IMR-90 (cell line): ENCODE results near the gene PRKAR1B. TPM values are rescaled to one million over a fixed set of nuclear protein-coding genes. Genes with fewer than 3 reads are reported as not detected.

Experiments
- ATAC-seq: fragments of 200-7000 bp; cut with Tn5 transposase; 2 replicates; pipeline ENCODE4 v1.9.1; 2020; ENCODE audit warnings: low read depth, mild to moderate bottlenecking, moderate library complexity
- BruUV-seq: library from RNA; stranded (reverse); fragments of 400-500 nt; replicated peaks from 2 replicates; lab custom pipeline; 2021; lab: Mats Ljungman, UMichigan
- CTCF ChIA-PET: fragments of 300-600 bp; formaldehyde crosslinking; extraction: SDS; loops from one replicate; lab custom pipeline; 2021; ENCODE audit warnings: antibody characterized with exemption; lab: Yijun Ruan, JAX
- POLR2A ChIA-PET: fragments of 300-600 bp; sonication (Branson Sonifier 250); formaldehyde crosslinking; loops from one replicate; lab custom pipeline; 2022; ENCODE audit warnings: antibody characterized with exemption; ENCODE audit not compliant: unreplicated experiment; lab: Charles Lee
- DNase-seq: peaks from one replicate; pipeline ENCODE4 v3.0.0; 2013
- H2AFZ ChIP-seq: replicated peaks from 2 replicates; pipeline ENCODE3; 2013; ENCODE audit warnings: low read length, mild to moderate bottlenecking; ENCODE audit not compliant: poor library complexity
- H2AK5ac ChIP-seq: 2 replicates; pipeline ENCODE4 v1.6.1; 2013; ENCODE audit warnings: low read depth, low read length, inconsistent platforms
- H2AK9ac ChIP-seq: replicated peaks from 2 replicates; pipeline ENCODE3; 2013; ENCODE audit warnings: mild to moderate bottlenecking, low read depth, low read length, moderate library complexity; ENCODE audit not compliant: poor library complexity
- H2BK120ac ChIP-seq: 2 replicates; pipeline ENCODE4 v1.6.1; 2013; ENCODE audit warnings: low read depth, low read length, inconsistent platforms
- H2BK15ac ChIP-seq: 3 replicates; pipeline ENCODE4 v1.6.1; 2013; ENCODE audit warnings: low read depth, low read length, inconsistent platforms
- H2BK20ac ChIP-seq: 2 replicates; pipeline ENCODE4 v1.6.1; 2013; ENCODE audit warnings: low read depth, mild to moderate bottlenecking, inconsistent platforms, low read length, moderate library complexity
- H2BK5ac ChIP-seq: 2 replicates; pipeline ENCODE4 v1.6.1; 2013; ENCODE audit warnings: mild to moderate bottlenecking, low read depth, low read length, inconsistent platforms; ENCODE audit not compliant: poor library complexity, severe bottlenecking
- H3K14ac ChIP-seq: replicated peaks from 2 replicates; pipeline ENCODE4 v1.6.1; 2013; ENCODE audit warnings: low read depth, low read length, inconsistent platforms
- H3K18ac ChIP-seq: 2 replicates; pipeline ENCODE4 v1.6.1; 2013; ENCODE audit warnings: low read depth, low read length, control low read depth
- H3K23ac ChIP-seq: 2 replicates; pipeline ENCODE4 v1.6.1; 2013; ENCODE audit warnings: low read depth, low read length, inconsistent platforms
- H3K27ac ChIP-seq: 2 replicates; pipeline ENCODE4 v1.5.1; 2013; ENCODE audit warnings: mild to moderate bottlenecking, control low read depth, low read length; ENCODE audit not compliant: insufficient read depth
- H3K27me3 ChIP-seq: 2 replicates; pipeline ENCODE4 v1.6.1; 2013; ENCODE audit warnings: low read length; ENCODE audit not compliant: control insufficient read depth, insufficient read depth
- H3K36me3 ChIP-seq: 2 replicates; pipeline ENCODE4 v1.6.1; 2013; ENCODE audit warnings: low read length, mixed read lengths; ENCODE audit not compliant: control insufficient read depth, insufficient read depth
- H3K4ac ChIP-seq: 2 replicates; pipeline ENCODE4 v1.6.1; 2013; ENCODE audit warnings: low read depth, low read length, inconsistent platforms
- H3K4me1 ChIP-seq: 2 replicates; pipeline ENCODE4 v1.6.1; 2013; ENCODE audit warnings: low read length, mixed read lengths; ENCODE audit not compliant: control insufficient read depth, insufficient read depth
- H3K4me2 ChIP-seq: 2 replicates; pipeline ENCODE4 v1.6.1; 2013; ENCODE audit warnings: low read depth, mild to moderate bottlenecking, control low read depth, low read length, moderate library complexity
- H3K4me3 ChIP-seq: 2 replicates; pipeline ENCODE4 v1.5.1; 2013; ENCODE audit warnings: low read depth, mild to moderate bottlenecking, control low read depth, low read length, moderate library complexity; ENCODE audit not compliant: insufficient read depth
- H3K56ac ChIP-seq: 2 replicates; pipeline ENCODE4 v1.6.1; 2013; ENCODE audit warnings: low read length, inconsistent platforms; ENCODE audit not compliant: insufficient read depth; ENCODE audit errors: extremely low read depth
- H3K79me1 ChIP-seq, 2 experiments: 2 replicates each; pipeline ENCODE4 v1.6.1; 2013; ENCODE audit warnings: low read length in 2 of 2, inconsistent platforms in 1 of 2, low read depth in 1 of 2
- H3K9ac ChIP-seq: 2 replicates; pipeline ENCODE4 v1.6.1; 2013; ENCODE audit warnings: low read depth, low read length, control low read depth
- H3K9me1 ChIP-seq: 2 replicates; pipeline ENCODE4 v1.6.1; 2013; ENCODE audit warnings: low read length, inconsistent platforms; ENCODE audit not compliant: insufficient read depth
- H3K9me3 ChIP-seq: 2 replicates; pipeline ENCODE4 v1.6.1; 2013; ENCODE audit warnings: low read length; ENCODE audit not compliant: control insufficient read depth, insufficient read depth
- H4K20me1 ChIP-seq: 2 replicates; pipeline ENCODE4 v1.6.1; 2013; ENCODE audit warnings: low read length, inconsistent platforms; ENCODE audit not compliant: insufficient read depth
- H4K5ac ChIP-seq: 2 replicates; pipeline ENCODE4 v1.6.1; 2013; ENCODE audit warnings: mild to moderate bottlenecking, low read depth, low read length, control low read depth
- H4K8ac ChIP-seq, 2 experiments: 2 replicates each; pipeline ENCODE4 v1.6.1; 2013; ENCODE audit warnings: low read depth in 2 of 2, low read length in 2 of 2, control low read depth in 1 of 2, inconsistent platforms in 1 of 2
- H4K91ac ChIP-seq: 2 replicates; pipeline ENCODE4 v1.6.1; 2013; ENCODE audit warnings: low read depth, low read length, inconsistent platforms; ENCODE audit not compliant: insufficient read depth
- MAFK ChIP-seq: IDR thresholded peaks from 2 replicates; pipeline ENCODE4 v1.6.1; 2012; ENCODE audit warnings: low read depth, low read length, improper control_type of control experiment
- RAD21 ChIP-seq: IDR thresholded peaks from 2 replicates; pipeline ENCODE4 v1.6.1; 2012; ENCODE audit warnings: low read length, improper control_type of control experiment
- RCOR1 ChIP-seq: IDR thresholded peaks from 2 replicates; pipeline ENCODE4 v1.6.1; 2012; ENCODE audit warnings: mild to moderate bottlenecking, low read length, improper control_type of control experiment; ENCODE audit not compliant: insufficient replicate concordance
- WGBS, 2 experiments: methylation state at CpG; one replicate each; pipeline versions ENCODE4 v1.1.5 to v1.1.7; 2013; ENCODE audit warnings: missing lambda C conversion rate in 2 of 2; ENCODE audit not compliant: insufficient read length in 1 of 2; ENCODE audit errors: extremely low coverage in 2 of 2; 5-methylcytosine and 5-hydroxymethylcytosine counted together
- dilution Hi-C: fragments of 300-500 bp; cut with HindIII; formaldehyde crosslinking; loops from one replicate; pipeline ENCODE4 v1.14.3; 2018; ENCODE audit warnings: low sequenced_read_pairs; ENCODE audit not compliant: unreplicated experiment
- in situ Hi-C: fragments of 300-500 bp; cut with MboI; formaldehyde crosslinking; loops from 3 replicates; pipeline ENCODE4 v1.14.3; 2019; ENCODE audit warnings: low sequenced_read_pairs, inconsistent platforms, mixed read lengths
- intact Hi-C: fragments of 100-400 bp; cut with micrococcal nuclease; formaldehyde crosslinking; loops from 2 replicates; pipeline ENCODE4 v1.10.0; 2022
- polyA plus RNA-seq, 3 experiments: library from polyadenylated mRNA; depleted of rRNA; stranded (reverse); fragments of >200 nt; gene quantifications; 2 replicates each; pipeline ENCODE4 v1.2.3, GENCODE V29; 2012; ENCODE audit warnings: low replicate concordance in 1 of 3
- total RNA-seq: library from RNA; depleted of rRNA; stranded (reverse); fragments of >200 nt; gene quantifications from 2 replicates; pipeline ENCODE4 v1.2.3, GENCODE V29; 2012

Gene PRKAR1B
- total and polyA plus RNA-seq, 2 of the 4 experiments (the other 2 are of a cell fraction): 15.2 to 20.2 TPM

DNA sequence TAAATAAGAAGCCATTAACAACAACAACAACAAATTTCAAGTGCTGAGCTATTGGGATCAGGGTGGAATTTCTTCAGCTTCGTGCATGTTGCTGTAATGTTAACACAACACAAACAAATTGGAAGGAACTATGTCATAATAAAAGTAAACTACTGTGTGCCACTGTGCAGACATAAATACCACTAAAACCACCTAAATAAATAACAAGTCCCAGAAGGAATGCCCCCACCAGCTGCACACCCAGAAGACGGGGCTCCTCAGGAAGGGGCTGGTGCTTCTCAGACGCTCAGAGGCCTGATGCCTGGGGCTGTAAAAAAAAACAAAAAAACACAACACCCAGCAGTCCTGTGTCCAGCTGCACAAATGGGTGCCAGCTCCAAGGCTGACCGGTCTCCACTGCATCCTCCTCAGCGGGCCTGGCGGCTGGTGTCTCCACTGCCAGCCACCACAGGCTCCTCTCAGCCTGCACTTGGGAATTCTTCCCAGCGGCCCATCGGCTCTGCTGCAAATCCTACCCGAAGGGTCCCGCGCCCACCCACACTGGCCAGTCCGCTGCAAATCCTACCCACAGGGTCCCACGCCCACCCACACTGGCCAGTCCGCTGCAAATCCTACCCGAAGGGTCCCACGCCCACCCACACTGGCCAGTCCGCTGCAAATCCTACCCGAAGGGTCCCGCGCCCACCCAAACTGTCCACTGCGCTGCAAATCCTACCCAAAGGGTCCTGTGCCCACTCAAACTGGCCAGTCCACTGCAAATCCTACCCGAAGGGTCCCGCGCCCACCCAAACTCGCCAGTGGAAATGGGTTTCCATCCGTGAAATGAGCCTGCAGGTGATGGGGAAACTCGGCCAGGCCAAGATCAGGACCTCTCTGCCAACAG, 36.4 kb downstream of the PRKAR1B start:
- Histone ChIP-seq H2AFZ (no peak overlapping the region), H2BK5ac (no peak overlapping the region), H4K20me1 (no peaks in the 10 kb centered on the region), H4K5ac (no peak overlapping the region), H3K27me3 (no peaks in the 10 kb centered on the region), H3K4ac (no peak overlapping the region), H3K4me2 (no peak overlapping the region), H4K91ac (no peak overlapping the region), H3K9me1 (no peaks in the 10 kb centered on the region), H3K23ac (no peak overlapping the region), H4K8ac (no peak overlapping the region), H3K79me1 (no peaks in the 10 kb centered on the region), H3K9ac (no peak overlapping the region), H3K56ac (no peak overlapping the region), H2AK5ac (no peak overlapping the region), H3K4me1 (peaks cover 4% of the 10 kb centered on the region; the same call in 1 of the 2 replicates), H3K27ac (no peak overlapping the region), H3K9me3 (peaks cover 16% of the 10 kb centered on the region), H2BK15ac (no peak overlapping the region), H2AK9ac (no peak overlapping the region), H3K4me3 (no peak overlapping the region), H2BK20ac (no peak overlapping the region), H3K14ac (no peak overlapping the region), H3K18ac (no peak overlapping the region), H2BK120ac (no peak overlapping the region), H3K36me3 (no peaks in the 10 kb centered on the region)
- in situ Hi-C loops (no loop called here), intact Hi-C loops (no loop called here), dilution Hi-C loops (no loop called here)
- POLR2A ChIA-PET: no interaction called here
- no TSS peak for BruUV-seq
- no peak for TF ChIP-seq RAD21
- no peak for TF ChIP-seq MAFK
- no peak for TF ChIP-seq RCOR1
- WGBS, 2 experiments: 87% methylated on average over 13 of the region's 27 CpGs; no CpG with 5 or more reads in 1 of the 2 experiments
- CTCF ChIA-PET: no interaction called here
- ATAC-seq (peak; percentile 68), DNase-seq (peak; percentile 12)
